CD4-positive, alpha-beta T cell treated with Interleukin-15 for 1 hour (primary cell): Measurements from ENCODE around the gene DNLZ.
A peak's percentile ranks its signal among the peaks of the same experiment; 100 is the strongest.

ENCODE experiments used
- DNase-seq: peaks from one replicate; pipeline ENCODE4 v3.0.0-alpha.2; 2020

DNLZ gene

GRCh38 chr9:136313111-136314055, 50.2 kb downstream of the DNLZ start:
- DNase-seq: no peak

- peak; percentile 39 for DNase-seq
These were observed 51.1 kb downstream of the DNLZ start for GRCh38 chr9:136312436-136312835.

GRCh38 chr9:136312009-136312375, 51.6 kb downstream of the DNLZ start:
- DNase-seq: no peak

GRCh38 chr9:136311051-136312008, 52.2 kb downstream of the DNLZ start:
- DNase-seq: no peak

GRCh38 chr9:136310273-136311030, 53.1 kb downstream of the DNLZ start:
- no peak for DNase-seq

GRCh38 chr9:136309806-136310220, 53.7 kb downstream of the DNLZ start:
- DNase-seq: no peak
